HCT116 (cell line): ENCODE measurements around the gene MAP3K9. TPM values are rescaled to one million over a fixed set of nuclear protein-coding genes. Genes with fewer than 3 reads are reported as not detected.

ENCODE experiments used
- ATAC-seq: fragments of 200-7000 bp; cut with Tn5 transposase; 2 replicates; pipeline ENCODE4 v1.9.1; 2020; ENCODE audit warnings: mild to moderate bottlenecking, moderate library complexity
- BruUV-seq: library from RNA; stranded (reverse); fragments of 400-500 nt; replicated peaks from 2 replicates; lab custom pipeline; 2021; lab: Mats Ljungman, UMichigan
- CTCF ChIA-PET: fragments of 300-600 bp; sonication (Branson Sonifier 250); formaldehyde crosslinking; loops from one replicate; lab custom pipeline; 2021; ENCODE audit warnings: antibody characterized with exemption; lab: Charles Lee
- POLR2A ChIA-PET: fragments of 300-600, 350-600 bp; sonication (Branson Sonifier 250); formaldehyde crosslinking; loops from one replicate; lab custom pipeline; 2021; ENCODE audit warnings: antibody characterized with exemption; lab: Charles Lee
- RAD21 ChIA-PET, 2 experiments: fragments of 300-600 bp; sonication (Branson Sonifier 250); formaldehyde crosslinking; loops; one replicate each; lab custom pipeline; 2023; ENCODE audit warnings: low total read pairs in 2 of 2; ENCODE audit not compliant: uncharacterized antibody in 2 of 2, unreplicated experiment in 2 of 2, low non-redundant PET in 1 of 2; lab: Charles Lee
- DNase-seq: peaks from one replicate; pipeline ENCODE4 v3.0.0-alpha.2; 2010; ENCODE audit warnings: low read depth, low spot score
- H2AFZ ChIP-seq: fragments of 200-600 bp; shearing (Covaris generic), sonication (generic); 2 replicates; pipeline ENCODE4 v1.6.1; 2017; ENCODE audit warnings: low read depth, mixed run types, mixed read lengths, antibody characterized with exemption, low read length; ENCODE audit not compliant: poor library complexity, severe bottlenecking
- H3K27ac ChIP-seq: 2 replicates; pipeline ENCODE4 v1.5.1; 2012; ENCODE audit warnings: low read depth, low read length
- H3K27me3 ChIP-seq: fragments of 200-600 bp; sonication (generic); 2 replicates; pipeline ENCODE4 v1.6.1; 2016; ENCODE audit warnings: mixed run types, low read length, mixed read lengths; ENCODE audit not compliant: insufficient read depth
- H3K36me3 ChIP-seq, 2 experiments: fragments of 200-500 bp in 1 of 2; fragments of 200-600 bp in 1 of 2; sonication (Bioruptor generic) in 1 of 2; sonication (generic) in 1 of 2; 2 replicates each; pipeline versions ENCODE4 v1.5.1 to v1.6.1; 2014 to 2016; ENCODE audit warnings: low read length in 2 of 2, inconsistent platforms in 1 of 2, mixed read lengths in 1 of 2, mixed run types in 1 of 2; ENCODE audit not compliant: insufficient read depth in 2 of 2, control insufficient read depth in 1 of 2
- H3K4me1 ChIP-seq, 2 experiments: fragments of 200-600 bp in 1 of 2; sonication (generic) in 1 of 2; 2 replicates each; pipeline versions ENCODE4 v1.5.1 to v1.6.1; 2012 to 2017; ENCODE audit warnings: low read length in 2 of 2, inconsistent platforms in 1 of 2, mild to moderate bottlenecking in 1 of 2, mixed read lengths in 1 of 2, mixed run types in 1 of 2, moderate library complexity in 1 of 2; ENCODE audit not compliant: insufficient read depth in 2 of 2, control insufficient read depth in 1 of 2
- H3K4me2 ChIP-seq: fragments of 200-600 bp; sonication (generic); 2 replicates; pipeline ENCODE4 v1.6.1; 2017; ENCODE audit warnings: mixed run types, low read length, mixed read lengths
- H3K4me3 ChIP-seq, 2 experiments: fragments of 200-600 bp in 1 of 2; sonication (generic) in 1 of 2; replicated peaks in 1 of 2; 2 replicates each; pipeline ENCODE4 v1.5.1; 2011 to 2016; ENCODE audit warnings: low read length in 2 of 2, control low read depth in 1 of 2, low read depth in 1 of 2, mild to moderate bottlenecking in 1 of 2, mixed read lengths in 1 of 2, mixed run types in 1 of 2
- H3K79me2 ChIP-seq: fragments of 200-600 bp; sonication (generic); 2 replicates; pipeline ENCODE4 v1.6.1; 2017; ENCODE audit warnings: mild to moderate bottlenecking, mixed run types, low read length, moderate library complexity, mixed read lengths; ENCODE audit not compliant: insufficient read depth
- H3K9ac ChIP-seq: fragments of 200-600 bp; sonication (generic); 2 replicates; pipeline ENCODE4 v1.6.1; 2016; ENCODE audit warnings: low read length, mixed read lengths
- H3K9me2 ChIP-seq: fragments of 200-600 bp; sonication (generic), shearing (Covaris generic); 2 replicates; pipeline ENCODE4 v1.6.1; 2017; ENCODE audit warnings: mixed run types, mild to moderate bottlenecking, moderate library complexity; ENCODE audit not compliant: insufficient read depth
- H3K9me3 ChIP-seq, 2 experiments: fragments of 200-500 bp in 1 of 2; fragments of 200-600 bp in 1 of 2; sonication (Bioruptor generic) in 1 of 2; sonication (generic) in 1 of 2; 2 replicates each; pipeline ENCODE4 v1.6.1; 2014 to 2017; ENCODE audit warnings: low read length in 2 of 2, mixed read lengths in 2 of 2, inconsistent platforms in 1 of 2, low read depth in 1 of 2, mild to moderate bottlenecking in 1 of 2, mixed run types in 1 of 2, moderate library complexity in 1 of 2; ENCODE audit not compliant: control insufficient read depth in 1 of 2, insufficient read depth in 1 of 2
- H4K20me1 ChIP-seq: fragments of 200-600 bp; sonication (generic), shearing (Covaris generic); 2 replicates; pipeline ENCODE4 v1.6.1; 2017; ENCODE audit warnings: mixed run types, mild to moderate bottlenecking, moderate library complexity; ENCODE audit not compliant: insufficient read depth
- ATF3 ChIP-seq: IDR thresholded peaks from 2 replicates; pipeline ENCODE4 v1.6.1; 2012
- CBX3 ChIP-seq: IDR thresholded peaks from 2 replicates; pipeline ENCODE4 v1.6.1; 2012; ENCODE audit warnings: low read depth
- CEBPB ChIP-seq: IDR thresholded peaks from 2 replicates; pipeline ENCODE4 v1.6.1; 2012; ENCODE audit warnings: low read depth
- ELF1 ChIP-seq: IDR thresholded peaks from 2 replicates; pipeline ENCODE4 v1.6.1; 2012; ENCODE audit warnings: low read depth, borderline replicate concordance
- EZH2 ChIP-seq: fragments of 200-600 bp; sonication (generic); IDR thresholded peaks from 2 replicates; pipeline ENCODE4 v1.6.1; 2017; ENCODE audit warnings: antibody characterized with exemption, mixed run types
- JUND ChIP-seq: IDR thresholded peaks from 2 replicates; pipeline ENCODE4 v1.6.1; 2012
- MAX ChIP-seq: IDR thresholded peaks from 2 replicates; pipeline ENCODE4 v1.6.1; 2012
- POLR2AphosphoS5 ChIP-seq: IDR thresholded peaks from 2 replicates; pipeline ENCODE4 v1.6.1; 2011; ENCODE audit warnings: mild to moderate bottlenecking, low read depth, low read length, moderate library complexity
- RAD21 ChIP-seq: IDR thresholded peaks from 2 replicates; pipeline ENCODE4 v1.6.1; 2012; ENCODE audit warnings: low read depth, mild to moderate bottlenecking
- SIN3A ChIP-seq: IDR thresholded peaks from 2 replicates; pipeline ENCODE4 v1.6.1; 2012; ENCODE audit warnings: low read depth
- SP1 ChIP-seq: IDR thresholded peaks from 2 replicates; pipeline ENCODE4 v1.6.1; 2012; ENCODE audit warnings: low read depth
- SRF ChIP-seq: IDR thresholded peaks from 2 replicates; pipeline ENCODE4 v1.6.1; 2012; ENCODE audit warnings: low read depth
- TCF7L2 ChIP-seq: IDR thresholded peaks from 2 replicates; pipeline ENCODE4 v1.7.0; 2011; ENCODE audit warnings: borderline replicate concordance, inconsistent platforms; ENCODE audit not compliant: insufficient read depth, insufficient read length; ENCODE audit errors: extremely low read depth
- YY1 ChIP-seq: IDR thresholded peaks from 2 replicates; pipeline ENCODE4 v1.6.1; 2011; ENCODE audit warnings: low read length, low read depth, moderate library complexity, mild to moderate bottlenecking; ENCODE audit not compliant: insufficient replicate concordance; ENCODE audit errors: extremely low read depth
- ZBTB33 ChIP-seq: IDR thresholded peaks from 2 replicates; pipeline ENCODE4 v1.6.1; 2011; ENCODE audit warnings: mild to moderate bottlenecking, low read length, moderate library complexity; ENCODE audit not compliant: insufficient replicate concordance; ENCODE audit errors: extremely low read depth
- ZFX ChIP-seq: fragments of 450-650 bp; IDR thresholded peaks from 2 replicates; pipeline ENCODE4 v1.6.1; 2017
- ZNF274 ChIP-seq: fragments of 200-500 bp; sonication (Bioruptor generic); IDR thresholded peaks from 2 replicates; pipeline ENCODE4 v1.6.1; 2014; ENCODE audit warnings: mild to moderate bottlenecking, low read depth, low read length, inconsistent platforms
- intact Hi-C: fragments of 100-400 bp; cut with micrococcal nuclease; formaldehyde crosslinking; loops from 2 replicates; pipeline ENCODE4 v1.10.0; 2022
- total RNA-seq: library from RNA; stranded (reverse); gene quantifications from one replicate; pipeline ENCODE4 v1.2.1, GENCODE V29; 2021; ENCODE audit not compliant: unreplicated experiment

Gene MAP3K9
- total RNA-seq, 1 experiment from 2014 or later = 11.7 TPM

GRCh38 chr14:70741482-70741881 lies 67.8 kb downstream of the MAP3K9 start:
- no peaks in the 10 kb centered on the region for H3K4me1 ChIP-seq
- POLR2A ChIA-PET = no interaction called here
- no peaks in the 10 kb centered on the region for H3K79me2 ChIP-seq
- H3K9ac ChIP-seq = no peak overlapping the region
- RAD21 ChIA-PET = no interaction called here
- H3K9me3 ChIP-seq = no peaks in the 10 kb centered on the region
- no peak overlapping the region for H3K4me2 ChIP-seq
- no peak overlapping the region for H3K4me3 ChIP-seq
- no peak overlapping the region for H2AFZ ChIP-seq
- no peaks in the 10 kb centered on the region for H3K27me3 ChIP-seq
- no peaks in the 10 kb centered on the region for H4K20me1 ChIP-seq
- no peak for TF ChIP-seq TCF7L2
- TF ChIP-seq YY1 = no peak
- no peak for TF ChIP-seq POLR2AphosphoS5
- TF ChIP-seq SIN3A = no peak
- TF ChIP-seq ATF3 = no peak
- no peak for TF ChIP-seq ZNF274
- TF ChIP-seq JUND = no peak
- no peak for TF ChIP-seq RAD21
- TF ChIP-seq CEBPB = no peak
- TF ChIP-seq ZBTB33 = no peak
- no peak for TF ChIP-seq CBX3
- TF ChIP-seq EZH2 = no peak
- no peak for TF ChIP-seq SRF
- TF ChIP-seq ELF1 = no peak
- no peak for TF ChIP-seq ZFX
- no peak for TF ChIP-seq MAX
- TF ChIP-seq SP1 = no peak
- BruUV-seq = no TSS peak
- ATAC-seq (no peak), DNase-seq (no peak)
- H3K36me3 ChIP-seq = peaks cover 3 to 7% of the 10 kb centered on the region in 2 experiments; a peak in 3 of 4 replicates
- no peak overlapping the region for H3K27ac ChIP-seq
- intact Hi-C loops = no loop called here
- H3K9me2 ChIP-seq = no peaks in the 10 kb centered on the region
- CTCF ChIA-PET = no interaction called here
